Subcutaneous abdominal adipose tissue (tissue), 5 donors: ENCODE measurements around the gene POFUT2.

Experiments used
- H3K27ac ChIP-seq: one replicate; pipeline ENCODE4 v1.7.0; 2013; ENCODE audit warnings: low read depth, mild to moderate bottlenecking, inconsistent platforms, low read length, moderate library complexity
- H3K27me3 ChIP-seq, 5 donors: one replicate each; pipeline ENCODE4 v1.7.0; 2013; ENCODE audit warnings: low read length in 5 of 5, inconsistent platforms in 1 of 5; ENCODE audit not compliant: control insufficient read depth in 5 of 5, insufficient read depth in 4 of 5
- H3K36me3 ChIP-seq, 5 donors: one replicate each; pipeline ENCODE4 v1.7.0; 2013; ENCODE audit warnings: low read length in 5 of 5; ENCODE audit not compliant: control insufficient read depth in 5 of 5, insufficient read depth in 5 of 5
- H3K4me1 ChIP-seq, 5 donors: one replicate each; pipeline ENCODE4 v1.7.0; 2013; ENCODE audit warnings: low read length in 5 of 5, mild to moderate bottlenecking in 3 of 5, moderate library complexity in 1 of 5; ENCODE audit not compliant: control insufficient read depth in 5 of 5, insufficient read depth in 5 of 5
- H3K4me3 ChIP-seq, 5 donors: one replicate each; pipeline ENCODE4 v1.7.0; 2013; ENCODE audit warnings: low read length in 5 of 5, low read depth in 1 of 5
- H3K9ac ChIP-seq, 5 donors: one replicate each; pipeline ENCODE4 v1.7.0; 2013; ENCODE audit warnings: low read length in 5 of 5, mild to moderate bottlenecking in 4 of 5, moderate library complexity in 3 of 5
- H3K9me3 ChIP-seq, 5 donors: one replicate each; pipeline ENCODE4 v1.7.0; 2013; ENCODE audit warnings: low read length in 5 of 5; ENCODE audit not compliant: control insufficient read depth in 5 of 5
- donor health status: healthy.
- donor health status: healthy.
- donor health status: healthy.
- donor health status: healthy.
- donor health status: healthy.

The POFUT2 gene

DNA sequence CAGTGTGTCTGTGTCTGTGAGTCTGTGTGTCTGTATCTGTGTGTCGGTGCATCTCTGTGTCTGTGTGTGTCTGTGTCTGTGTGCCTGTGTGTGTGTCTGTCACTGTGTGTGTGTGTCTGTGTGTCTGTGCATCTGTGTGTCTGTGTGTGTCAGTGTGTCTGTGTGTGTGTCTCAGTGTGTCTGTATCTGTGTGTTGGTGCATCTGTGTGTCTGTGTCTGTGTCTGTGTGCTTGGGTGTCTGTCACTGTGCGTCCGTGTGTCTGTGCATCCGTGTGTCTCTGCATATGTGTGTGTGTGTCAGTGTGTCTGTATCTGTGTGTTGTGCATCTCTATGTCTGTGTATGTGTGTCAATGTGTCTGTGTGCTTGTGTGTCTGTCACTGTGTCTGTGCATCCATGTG is 44.7 kb upstream of the POFUT2 start:
- peaks cover 0 to 18% (median 12%) of the 10 kb centered on the region in 5 donors for H3K4me1 ChIP-seq
- peaks cover 0 to 10% (median 0%) of the 10 kb centered on the region in 5 donors for H3K27me3 ChIP-seq
- H3K4me3 ChIP-seq: no peak overlapping the region
- H3K27ac ChIP-seq: no peak overlapping the region
- H3K36me3 ChIP-seq: no peaks in the 10 kb centered on the region
- H3K9ac ChIP-seq: no peak overlapping the region
- H3K9me3 ChIP-seq: no peaks in the 10 kb centered on the region

DNA sequence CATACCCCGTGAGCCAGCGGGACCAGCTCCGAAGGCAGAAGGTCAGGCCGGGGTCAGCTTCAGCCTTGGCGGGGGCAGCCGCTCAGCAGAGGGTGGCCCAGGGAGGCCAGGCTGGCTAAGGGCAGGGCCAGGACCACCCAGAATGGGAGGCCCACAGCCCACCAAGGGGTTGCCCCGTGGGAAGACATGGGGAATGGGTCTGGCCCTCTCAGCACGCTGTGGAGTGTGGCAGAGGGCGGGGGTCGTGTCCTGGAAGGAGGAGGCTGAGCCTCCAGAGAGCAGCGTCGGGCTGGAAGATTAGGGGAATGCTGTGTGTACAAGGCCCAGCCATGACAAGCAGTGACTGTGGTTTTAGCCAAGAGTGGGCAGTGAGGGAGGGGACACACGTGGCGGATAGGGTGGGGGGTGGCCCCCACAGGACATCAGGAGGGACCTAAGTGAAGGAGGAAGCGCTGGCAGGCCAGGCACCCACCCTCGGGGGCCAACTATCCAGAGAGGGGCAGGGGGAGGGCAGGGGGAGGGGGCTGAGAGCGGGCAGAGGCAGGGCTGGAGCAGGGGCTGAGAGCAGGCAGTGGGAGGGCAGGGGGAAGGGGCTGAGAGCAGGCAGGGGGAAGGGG is 43.9 kb upstream of the POFUT2 start:
- H3K27me3 ChIP-seq: peaks cover 0 to 16% (median 3%) of the 10 kb centered on the region in 5 donors
- H3K27ac ChIP-seq: no peak overlapping the region

DNA sequence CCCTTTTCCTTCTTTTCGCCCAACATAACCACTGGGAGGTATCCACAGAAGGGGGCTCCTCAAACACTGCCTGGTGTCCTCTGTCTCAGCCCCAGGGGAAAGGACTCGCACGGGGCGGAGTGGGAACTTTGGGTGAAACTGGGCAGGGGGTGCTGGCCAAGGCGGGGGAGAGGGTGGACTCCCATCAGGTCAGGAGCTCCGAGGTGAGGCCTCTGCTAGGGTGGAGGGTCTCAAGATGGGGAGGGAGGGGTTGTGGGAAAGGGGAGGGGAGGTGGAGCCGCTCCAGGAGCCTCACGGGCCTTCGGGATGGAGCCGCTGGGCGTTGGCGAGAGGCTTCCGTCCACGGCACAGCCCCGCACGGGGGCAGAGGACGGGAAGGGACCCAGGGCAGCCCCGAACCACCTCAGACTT is 43.2 kb upstream of the POFUT2 start:
- Histone ChIP-seq H3K9me3 (no peaks in the 10 kb centered on the region), H3K27me3 (peaks cover 0 to 16% (median 6%) of the 10 kb centered on the region in 5 donors), H3K27ac (no peak overlapping the region), H3K36me3 (no peaks in the 10 kb centered on the region), H3K4me1 (peaks cover 0 to 6% (median 4%) of the 10 kb centered on the region in 5 donors), H3K9ac (no peak overlapping the region), H3K4me3 (no peak overlapping the region)

More for the DNA sequence above, 43.9 kb upstream of the POFUT2 start:
- Histone ChIP-seq H3K4me3 (no peak overlapping the region), H3K9me3 (no peaks in the 10 kb centered on the region), H3K4me1 (peaks cover 0 to 11% (median 6%) of the 10 kb centered on the region in 5 donors), H3K9ac (no peak overlapping the region), H3K36me3 (no peaks in the 10 kb centered on the region)

DNA sequence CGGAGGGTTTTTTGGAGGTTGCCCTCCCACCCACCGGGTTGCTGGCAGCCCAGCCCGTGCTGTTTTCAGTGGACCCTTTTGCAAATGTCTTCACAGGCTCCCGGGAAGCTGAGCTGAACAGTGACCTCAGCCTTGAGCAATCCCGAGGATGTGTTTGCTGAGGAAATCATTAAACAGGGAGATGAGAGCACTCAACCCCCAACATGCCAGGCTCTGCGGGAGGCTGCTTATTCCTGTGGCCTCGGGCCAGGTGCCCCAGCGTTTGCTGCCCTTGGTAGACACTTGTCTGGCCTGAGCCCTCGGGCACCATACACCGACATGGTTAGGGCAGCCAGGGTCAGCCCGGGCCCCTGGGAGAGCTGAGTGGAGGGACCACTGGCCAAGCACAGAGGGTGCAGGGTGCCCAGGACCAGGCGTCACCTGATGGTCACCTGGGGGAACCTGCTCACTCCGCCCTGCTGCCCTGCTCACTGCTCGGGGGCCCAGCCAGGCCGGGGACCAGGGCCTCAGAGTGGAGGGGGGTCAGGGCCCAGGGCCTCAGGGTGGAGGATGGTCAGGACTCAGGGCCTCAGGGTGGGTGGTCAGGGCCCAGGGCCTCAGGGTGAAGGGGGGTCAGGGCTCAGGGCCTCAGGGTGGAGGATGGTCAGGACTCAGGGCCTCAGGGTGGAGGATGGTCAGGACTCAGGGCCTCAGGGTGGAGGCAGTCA is 42.5 kb upstream of the POFUT2 start:
- Histone ChIP-seq H3K36me3 (no peaks in the 10 kb centered on the region), H3K4me1 (peaks cover 0 to 6% (median 4%) of the 10 kb centered on the region in 5 donors), H3K9ac (no peak overlapping the region), H3K27ac (no peak overlapping the region), H3K4me3 (no peak overlapping the region), H3K9me3 (no peaks in the 10 kb centered on the region), H3K27me3 (peaks cover 0 to 19% (median 12%) of the 10 kb centered on the region in 5 donors)

DNA sequence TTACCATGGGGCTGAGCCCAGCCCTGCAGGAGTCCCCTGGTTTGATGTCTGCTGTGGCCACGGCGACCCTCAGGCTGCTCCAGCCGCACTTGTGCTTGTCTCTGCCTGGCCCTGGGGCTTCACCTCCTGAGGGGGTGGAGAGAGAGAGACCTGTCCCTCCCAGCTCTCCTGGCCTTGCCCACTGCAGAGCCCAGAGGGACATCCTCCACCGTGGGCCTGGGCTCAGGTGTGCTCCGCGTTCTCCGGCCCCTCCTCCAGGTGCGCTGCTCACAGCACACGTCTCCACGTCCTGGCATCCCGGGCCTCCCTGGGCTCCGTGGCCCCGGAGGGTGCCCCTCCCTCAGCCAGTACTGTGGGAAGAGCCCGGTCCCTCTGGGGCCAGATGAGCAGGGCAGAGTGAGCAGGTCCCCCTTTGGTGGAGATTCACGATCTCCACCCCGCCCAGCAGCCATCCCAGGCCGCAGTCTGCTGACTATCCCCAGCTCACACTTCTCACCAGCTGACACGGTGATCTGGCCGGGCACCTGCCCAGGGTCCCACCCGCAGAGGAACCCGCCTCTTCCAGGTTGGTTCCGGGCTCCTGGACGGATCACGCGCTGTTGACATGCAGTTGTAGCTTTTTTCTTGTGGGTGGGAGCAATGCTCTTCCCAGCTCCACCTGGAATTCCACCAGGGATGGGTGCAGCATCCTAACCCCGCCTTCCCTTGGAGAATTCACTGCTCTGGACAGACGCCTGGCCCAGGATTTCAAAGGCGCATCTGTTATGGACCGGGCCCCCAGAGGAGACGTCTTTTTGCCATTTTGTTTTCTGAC is 41.8 kb upstream of the POFUT2 start:
- Histone ChIP-seq H3K27ac (no peak overlapping the region), H3K9me3 (no peaks in the 10 kb centered on the region), H3K4me3 (no peak overlapping the region), H3K4me1 (peaks cover 0 to 13% (median 10%) of the 10 kb centered on the region in 5 donors), H3K9ac (no peak overlapping the region), H3K36me3 (no peaks in the 10 kb centered on the region), H3K27me3 (peaks cover 0 to 19% (median 16%) of the 10 kb centered on the region in 5 donors)

DNA sequence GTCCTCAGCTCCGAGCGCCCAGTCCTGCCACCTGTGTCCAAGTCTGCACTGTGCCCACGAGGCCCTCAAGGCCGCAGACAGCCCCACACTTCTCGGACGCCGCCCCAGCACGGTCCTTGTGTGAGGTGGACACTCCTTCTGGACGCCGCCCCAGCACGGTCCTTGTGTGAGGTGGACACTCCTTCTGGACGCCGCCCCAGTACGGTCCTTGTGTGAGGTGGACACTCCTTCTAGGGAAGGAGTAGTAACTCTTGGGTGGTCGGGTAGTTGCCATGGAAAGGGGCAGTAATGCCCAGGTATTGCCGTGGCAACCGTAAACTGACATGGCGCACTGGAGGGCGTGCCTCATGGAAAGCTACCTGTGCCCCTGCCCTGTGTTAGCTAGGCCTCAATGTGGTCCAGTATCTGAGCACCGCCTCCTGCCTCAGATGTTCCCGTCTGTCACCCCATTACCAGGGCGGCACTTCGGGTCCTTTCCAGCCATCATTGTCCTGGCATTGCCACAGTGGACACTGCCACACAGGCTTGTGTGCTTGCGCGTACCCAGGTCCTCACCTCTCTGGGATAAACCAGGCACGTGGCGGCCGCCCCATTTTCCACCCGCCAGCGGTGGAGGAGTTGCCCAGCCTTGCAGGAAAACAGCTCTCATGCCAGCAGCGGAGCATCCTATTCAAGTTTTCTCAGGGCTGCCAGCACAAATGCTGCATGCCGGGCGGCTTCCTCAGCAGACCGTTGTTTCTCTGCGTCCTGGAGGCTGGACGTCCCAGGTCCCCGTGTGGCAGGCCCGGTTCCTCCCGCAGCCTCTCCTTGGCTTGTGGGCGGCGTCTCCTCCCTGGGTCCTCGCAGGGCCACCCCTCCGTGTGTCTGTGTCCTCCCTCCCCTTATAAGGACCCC is 40.8 kb upstream of the POFUT2 start:
- H3K27ac ChIP-seq: no peak overlapping the region
- no peaks in the 10 kb centered on the region for H3K36me3 ChIP-seq
- H3K4me3 ChIP-seq: no peak overlapping the region
- peaks cover 0 to 19% (median 14%) of the 10 kb centered on the region in 5 donors for H3K4me1 ChIP-seq
- peaks cover 0 to 19% (median 16%) of the 10 kb centered on the region in 5 donors for H3K27me3 ChIP-seq
- no peak overlapping the region for H3K9ac ChIP-seq
- no peaks in the 10 kb centered on the region for H3K9me3 ChIP-seq

DNA sequence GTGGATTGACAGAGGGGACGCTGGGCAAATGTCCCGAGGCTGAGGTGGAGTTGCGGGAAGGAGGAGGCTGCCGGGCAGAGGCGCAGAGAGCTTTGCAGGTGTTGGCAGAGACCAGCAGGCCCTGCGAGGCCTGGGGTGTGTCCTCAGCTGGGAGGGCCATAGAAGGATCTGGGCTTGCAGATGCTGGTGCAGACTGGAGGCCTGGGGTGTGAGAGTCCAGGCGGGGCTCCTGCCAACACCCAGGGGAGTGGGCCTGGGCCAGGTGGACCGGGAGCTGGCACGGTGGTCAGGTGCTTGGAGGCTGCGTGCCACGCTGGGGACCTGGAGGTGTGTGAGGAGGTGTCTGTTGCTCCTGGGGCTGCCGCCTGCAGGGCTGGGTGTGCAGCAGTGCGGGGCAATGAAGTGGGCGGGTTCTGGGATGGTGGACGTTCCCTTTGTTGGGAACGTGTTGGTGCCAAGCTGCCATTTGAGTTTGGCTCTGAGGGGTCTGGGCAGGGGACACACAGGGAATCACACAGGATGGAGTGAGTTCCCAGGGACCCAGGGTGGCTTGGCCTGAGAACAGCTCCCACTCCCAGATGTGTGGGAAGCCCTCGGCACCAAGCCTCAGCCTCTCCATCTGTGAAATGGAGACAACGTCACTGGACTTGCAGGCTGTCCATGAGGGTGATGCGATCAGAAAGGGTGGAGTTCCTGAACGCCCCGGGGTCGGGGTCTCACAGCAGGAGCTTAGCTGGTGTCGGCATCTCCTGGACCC is 39.9 kb upstream of the POFUT2 start:
- no peak overlapping the region for H3K4me3 ChIP-seq
- H3K9me3 ChIP-seq: no peaks in the 10 kb centered on the region
- peaks cover 0 to 27% (median 18%) of the 10 kb centered on the region in 5 donors for H3K4me1 ChIP-seq

DNA sequence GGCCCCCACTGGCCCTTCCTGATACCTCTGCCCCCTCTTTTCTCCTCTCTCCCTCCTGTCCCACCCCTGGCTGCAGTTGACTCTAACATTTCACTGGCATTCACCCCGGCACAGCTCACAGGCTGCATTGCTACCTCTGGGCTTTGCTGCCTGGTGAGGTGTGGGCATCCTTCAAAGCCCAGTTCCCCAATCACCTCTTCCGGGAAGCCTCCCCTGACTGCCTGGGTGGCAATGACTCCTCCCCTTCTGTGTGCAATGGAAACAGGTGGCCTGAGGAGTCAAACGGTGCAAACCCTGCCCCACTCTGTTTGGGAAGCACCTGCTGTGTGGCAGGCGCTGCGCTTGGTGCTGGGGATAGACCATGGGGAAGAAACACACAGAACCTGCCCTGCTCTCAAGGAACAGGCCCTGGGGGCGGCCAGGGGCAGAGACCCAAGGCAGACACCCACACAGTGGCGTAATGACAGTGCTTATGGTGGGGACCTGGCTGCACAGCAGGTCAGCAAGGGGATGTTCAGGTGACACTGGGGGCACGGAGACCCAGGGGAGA is 39.3 kb upstream of the POFUT2 start:
- no peaks in the 10 kb centered on the region for H3K36me3 ChIP-seq
- H3K4me3 ChIP-seq: no peak overlapping the region
- no peak overlapping the region for H3K9ac ChIP-seq
- peaks cover 0 to 19% (median 13%) of the 10 kb centered on the region in 5 donors for H3K27me3 ChIP-seq
- H3K27ac ChIP-seq: no peak overlapping the region
- H3K4me1 ChIP-seq: peaks cover 0 to 33% (median 19%) of the 10 kb centered on the region in 5 donors
- no peaks in the 10 kb centered on the region for H3K9me3 ChIP-seq

More for the DNA sequence above, 39.9 kb upstream of the POFUT2 start:
- Histone ChIP-seq H3K27me3 (peaks cover 0 to 19% (median 15%) of the 10 kb centered on the region in 5 donors), H3K9ac (no peak overlapping the region), H3K36me3 (no peaks in the 10 kb centered on the region), H3K27ac (no peak overlapping the region)
